HG03095 (cell line): Measurements from ENCODE around the gene SETDB1.
"Not testable (repeated sequence)": the region's sequence is repeated elsewhere in the genome, so short reads cannot be mapped to it uniquely, and the experiment has no call there.

Experiments used
- ATAC-seq: cut with Tn5 transposase; IDR thresholded peaks from one replicate; pipeline ENCODE4 v1.9.1; 2021; ENCODE audit warnings: moderate library complexity; ENCODE audit not compliant: unreplicated experiment

Gene SETDB1

DNA sequence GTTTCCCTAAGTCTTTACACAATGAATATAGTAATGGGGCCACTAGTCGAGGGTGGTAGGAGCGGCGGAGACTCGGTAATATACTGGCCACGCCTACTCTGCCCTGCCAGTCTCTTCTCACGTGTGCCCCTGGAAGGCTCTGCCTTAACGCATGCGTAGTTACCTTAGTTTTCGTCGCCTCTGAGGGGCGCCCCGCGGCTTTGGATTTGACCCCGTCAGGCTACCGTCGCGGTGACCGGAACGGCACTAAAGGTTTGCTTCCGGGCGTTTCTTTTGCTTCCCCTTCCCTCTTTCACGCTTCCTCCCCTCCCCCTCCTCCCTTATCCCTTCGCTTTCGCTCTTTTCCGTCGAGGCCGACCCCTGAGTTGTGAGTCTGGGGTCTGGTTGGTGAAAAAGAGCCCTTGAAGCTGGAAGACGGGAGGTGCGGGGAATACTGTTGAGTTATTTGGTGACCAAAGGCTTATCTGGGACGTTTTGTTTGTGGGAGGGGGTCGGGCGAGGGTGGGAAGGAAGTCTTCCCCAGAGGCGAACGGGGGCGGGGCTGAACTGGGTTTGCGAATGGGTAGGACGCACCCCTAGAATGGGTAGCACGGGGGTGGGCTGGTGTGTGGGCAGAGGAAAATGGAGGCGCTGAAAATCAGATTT lies at the start of gene SETDB1:
SETDB1 (plus strand) TSS at position 267 of the 645 bp plus-strand sequence. CDS start 1,352 bp downstream, outside the sequence.
- ATAC-seq, result peak; percentile 58

DNA sequence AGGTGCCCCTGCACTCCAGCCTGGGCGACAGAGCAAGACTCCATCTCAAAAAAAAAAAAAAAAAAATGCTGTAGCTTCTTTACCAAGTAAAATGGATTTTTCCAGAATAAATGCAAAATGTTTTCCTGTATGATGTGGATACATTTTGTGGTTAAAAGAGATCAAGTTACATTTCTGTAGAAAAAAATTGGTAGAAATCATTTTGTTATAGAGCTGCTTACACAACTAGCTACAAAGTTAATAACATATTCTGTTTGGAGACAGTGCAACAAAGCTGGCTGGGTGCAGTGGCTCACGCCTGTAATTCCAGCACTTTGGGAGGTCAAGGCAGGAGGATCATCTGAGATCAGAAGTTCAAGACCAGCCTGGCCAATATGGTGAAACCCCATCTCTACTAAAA lies 47.2 kb upstream of the SETDB1 start:
- not testable (repeated sequence) for ATAC-seq

DNA sequence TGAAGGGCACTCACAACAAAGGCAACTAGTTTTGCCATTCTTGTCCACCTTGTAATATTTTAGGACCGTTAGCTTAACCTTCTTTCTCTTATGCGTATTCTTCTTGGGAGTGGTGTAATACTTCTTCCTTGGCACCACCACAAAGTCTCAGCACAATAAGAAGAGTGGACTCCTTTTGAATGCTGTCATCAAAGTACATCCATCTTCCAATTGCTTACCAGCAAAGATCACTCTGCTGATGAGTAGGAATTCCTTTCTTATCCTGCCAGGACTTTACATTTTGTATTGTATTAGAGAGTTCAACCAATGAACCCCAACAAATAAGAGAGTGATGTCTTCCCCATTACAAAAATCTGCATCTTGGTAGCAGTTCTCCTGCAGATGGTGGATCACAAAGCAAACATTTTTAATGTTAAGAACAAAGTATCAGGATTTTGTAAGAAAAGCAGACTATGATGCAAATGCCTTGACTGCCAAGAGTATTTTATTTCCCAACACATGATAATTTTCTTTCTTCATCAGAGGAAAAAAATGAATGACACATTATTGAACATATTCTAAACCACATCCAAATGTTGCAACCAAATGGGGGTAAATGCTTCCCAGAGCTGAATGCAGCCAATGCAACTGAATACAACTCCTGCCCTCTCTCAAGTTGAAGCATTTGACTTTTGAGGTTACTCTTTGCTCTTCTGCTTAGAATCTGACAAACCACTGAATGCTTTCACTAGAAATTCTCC lies 44.7 kb upstream of the SETDB1 start:
- no peak for ATAC-seq

DNA sequence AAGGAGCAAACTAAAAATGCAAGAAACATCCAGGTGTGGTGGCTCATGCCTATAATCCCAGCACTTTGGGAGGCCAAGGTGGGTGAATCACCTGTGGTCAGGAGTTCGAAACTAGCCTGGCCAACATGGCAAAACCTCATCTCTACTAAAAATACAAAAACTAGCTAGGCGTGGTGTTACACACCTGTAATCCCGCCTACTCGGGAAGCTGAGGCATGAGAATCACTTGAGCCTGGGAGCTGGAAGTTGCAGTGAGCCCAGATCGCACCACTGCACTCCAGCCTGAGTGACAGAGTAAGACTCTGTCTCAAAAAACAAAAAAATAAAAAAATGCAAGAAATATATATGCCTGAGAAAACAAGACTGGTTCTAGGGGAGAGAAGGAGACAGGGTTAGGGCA lies 43.0 kb upstream of the SETDB1 start:
- ATAC-seq, result not testable (repeated sequence)

DNA sequence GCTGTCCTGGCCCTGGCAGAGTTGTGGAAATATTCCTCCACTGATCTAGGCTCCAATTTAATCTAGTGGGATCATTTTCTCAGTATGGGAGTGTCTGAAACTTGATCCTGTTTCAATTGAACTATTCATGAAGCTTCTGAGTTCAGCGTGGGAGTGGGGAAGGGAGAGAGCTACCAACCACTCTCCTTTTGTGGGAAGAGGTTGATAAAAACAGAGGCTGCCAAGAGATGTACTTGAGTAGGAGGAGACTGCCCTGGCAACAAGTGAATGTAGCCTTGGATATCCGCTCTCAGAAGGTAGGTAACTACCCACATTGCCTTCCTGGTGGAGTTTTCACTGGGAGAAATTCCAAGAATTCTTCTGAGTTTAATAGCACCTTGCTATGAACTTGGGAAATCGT lies 39.1 kb upstream of the SETDB1 start, which contains the start of gene CTXND2:
CTXND2 (plus strand) TSS at position 119 of the 400 bp plus-strand sequence. CDS start 25,179 bp downstream, outside the sequence.
- ATAC-seq, result no peak

DNA sequence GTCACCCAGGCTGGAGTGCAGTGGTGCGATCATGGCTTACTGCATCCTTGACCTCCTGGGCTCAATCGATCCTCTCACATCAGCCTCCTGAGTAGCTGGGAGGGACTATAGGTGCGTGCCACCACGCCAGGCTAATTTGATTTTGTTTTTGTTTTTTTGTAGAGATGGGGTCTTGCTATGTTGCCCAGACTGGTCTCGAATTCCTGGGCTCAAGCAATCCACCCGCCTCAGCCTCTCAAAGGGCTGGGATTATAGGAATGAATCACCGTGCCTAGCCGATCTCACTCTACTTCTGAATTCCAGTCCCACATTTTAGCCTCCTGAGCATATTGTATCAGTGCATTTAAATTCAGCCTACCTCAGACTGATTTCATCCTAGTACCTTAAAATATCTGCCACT lies 37.4 kb upstream of the SETDB1 start:
- no peak for ATAC-seq

DNA sequence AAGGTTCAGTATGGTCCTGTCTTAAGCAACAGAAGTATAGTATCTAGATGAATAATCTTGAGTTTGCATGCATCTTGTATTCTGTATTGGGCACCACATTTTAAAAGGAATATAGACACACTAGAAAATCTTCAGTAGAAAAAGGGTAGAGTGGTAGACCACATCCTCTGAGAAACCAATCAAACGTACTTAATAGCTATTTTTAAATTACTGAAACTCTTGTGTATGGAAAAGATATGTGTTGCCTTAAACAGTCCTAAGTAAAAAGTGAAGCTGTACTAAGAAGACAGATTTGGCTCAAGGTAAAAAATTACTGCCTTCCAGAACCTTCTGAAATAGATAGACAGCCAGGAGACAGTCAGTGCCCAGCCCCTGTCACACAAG lies 36.1 kb upstream of the SETDB1 start:
- no peak for ATAC-seq

DNA sequence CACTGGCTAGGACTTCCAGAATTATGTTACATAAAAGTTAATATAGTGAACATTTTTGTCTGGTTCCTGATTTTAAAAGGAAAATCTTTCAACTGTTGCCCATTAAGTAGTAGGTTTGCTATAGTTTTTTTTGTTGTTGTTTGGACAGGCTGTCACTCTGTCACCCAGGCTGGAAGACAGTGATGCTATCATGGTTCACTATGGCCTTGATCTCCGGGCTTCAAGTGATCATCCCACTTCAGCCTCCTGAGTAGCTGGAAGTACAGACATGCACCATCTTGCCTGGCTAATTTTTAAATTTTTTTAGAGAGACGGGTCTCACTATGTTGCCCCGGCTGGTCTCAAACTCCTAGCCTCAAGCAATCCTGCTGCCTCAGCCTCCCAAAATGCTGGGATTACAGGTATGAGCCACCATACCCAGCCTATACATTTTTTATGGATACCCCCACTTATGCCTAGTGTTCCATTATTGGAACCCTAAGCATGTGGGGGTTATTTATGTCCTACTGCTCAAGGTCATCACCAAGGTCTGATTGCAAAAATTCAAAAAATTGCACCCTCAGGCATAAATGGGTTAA lies 32.7 kb upstream of the SETDB1 start:
- no peak for ATAC-seq

DNA sequence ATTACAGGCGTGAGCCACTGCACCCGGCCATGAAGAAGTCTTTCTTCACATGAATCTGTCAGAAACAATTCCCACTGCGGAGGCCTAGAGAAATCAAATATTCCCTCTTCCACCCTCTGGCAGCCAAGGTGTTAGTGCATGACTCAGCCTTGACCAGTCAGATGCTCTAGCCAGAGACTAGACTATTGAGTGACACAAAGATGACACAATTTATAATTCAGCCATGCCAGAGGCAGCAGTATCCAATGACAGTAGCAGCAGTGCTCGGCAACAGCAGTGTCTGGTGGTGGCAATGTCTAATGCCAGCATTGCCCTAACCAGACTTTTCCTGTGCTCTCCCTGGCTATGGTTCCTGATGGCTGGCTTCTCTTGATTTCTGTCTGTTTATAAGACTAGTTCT lies 30.5 kb upstream of the SETDB1 start:
- no peak for ATAC-seq

DNA sequence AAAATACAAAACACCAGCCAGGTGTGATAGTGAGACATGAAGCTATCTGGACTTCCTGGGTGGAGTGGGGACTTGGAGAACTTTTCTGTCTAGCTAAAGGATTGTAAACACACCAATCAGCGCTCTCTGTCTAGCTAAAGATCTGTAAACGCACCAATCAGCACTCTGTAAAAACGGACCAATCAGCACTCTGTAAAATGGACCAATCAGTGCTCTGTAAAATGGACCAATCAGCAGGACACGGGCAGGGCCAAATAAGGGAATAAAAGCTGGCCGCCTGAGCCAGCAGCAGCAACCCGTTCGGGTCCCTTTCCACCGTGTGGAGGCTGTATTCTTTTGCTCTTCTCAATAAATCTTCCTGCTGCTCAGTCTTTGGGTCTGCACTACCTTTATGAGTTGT lies 26.4 kb upstream of the SETDB1 start:
- not testable (repeated sequence) for ATAC-seq

DNA sequence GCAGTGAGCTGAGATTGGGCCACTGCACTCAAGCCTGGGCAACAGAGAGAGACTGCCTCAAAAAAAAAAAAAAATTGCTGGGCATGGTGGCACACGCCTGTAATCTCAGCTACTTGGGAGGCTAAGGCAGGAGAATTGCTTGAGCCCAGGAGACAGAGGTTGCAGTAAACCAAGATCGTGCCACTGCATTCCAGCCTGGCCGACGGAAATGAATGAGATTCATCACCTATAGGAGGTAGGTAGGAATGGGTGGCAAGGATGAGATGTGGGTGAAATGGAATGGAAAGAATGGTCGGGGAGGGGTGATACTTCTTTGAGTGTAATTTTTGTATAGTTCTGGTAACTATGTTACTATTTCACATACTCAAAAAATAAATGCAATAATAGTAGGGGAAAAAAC lies 23.8 kb upstream of the SETDB1 start:
- no peak for ATAC-seq

DNA sequence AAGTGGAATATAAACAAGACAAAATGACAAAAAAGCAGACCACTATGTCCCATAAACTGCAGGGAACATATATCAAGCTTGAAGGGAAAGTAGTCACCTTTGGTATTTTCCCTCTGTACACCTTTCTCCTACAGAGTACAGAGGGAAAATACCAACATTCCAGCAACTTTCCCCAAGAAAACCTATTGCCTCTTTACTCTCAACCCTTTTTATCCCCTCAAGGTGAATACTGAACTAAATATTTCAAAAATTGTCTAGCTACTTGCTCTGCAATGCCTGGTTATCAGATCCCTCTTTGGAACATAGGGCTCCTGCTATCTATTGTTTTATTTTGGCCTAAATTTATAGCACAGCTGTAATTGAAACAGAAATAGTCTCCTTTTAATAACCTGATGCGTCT lies 23.4 kb upstream of the SETDB1 start:
- no peak for ATAC-seq

DNA sequence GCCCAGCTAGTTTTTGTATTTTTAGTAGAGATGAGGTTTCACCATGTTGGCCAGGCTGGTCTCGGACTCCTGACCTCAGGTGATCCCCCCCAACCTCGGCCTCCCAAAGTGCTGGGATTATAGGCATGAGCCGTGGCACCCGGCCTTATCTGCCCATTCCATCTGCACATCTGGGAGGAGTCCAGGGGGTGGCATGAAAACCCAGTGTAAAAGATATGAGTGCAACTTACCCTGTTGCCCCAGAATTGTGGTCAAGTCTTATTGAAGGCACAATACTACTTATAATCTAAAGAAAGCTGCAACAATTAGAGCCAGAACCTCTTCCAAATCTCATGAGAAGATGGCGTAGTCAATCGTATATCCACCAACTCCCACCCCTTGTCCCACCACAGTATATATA lies 20.9 kb upstream of the SETDB1 start:
- no peak for ATAC-seq

DNA sequence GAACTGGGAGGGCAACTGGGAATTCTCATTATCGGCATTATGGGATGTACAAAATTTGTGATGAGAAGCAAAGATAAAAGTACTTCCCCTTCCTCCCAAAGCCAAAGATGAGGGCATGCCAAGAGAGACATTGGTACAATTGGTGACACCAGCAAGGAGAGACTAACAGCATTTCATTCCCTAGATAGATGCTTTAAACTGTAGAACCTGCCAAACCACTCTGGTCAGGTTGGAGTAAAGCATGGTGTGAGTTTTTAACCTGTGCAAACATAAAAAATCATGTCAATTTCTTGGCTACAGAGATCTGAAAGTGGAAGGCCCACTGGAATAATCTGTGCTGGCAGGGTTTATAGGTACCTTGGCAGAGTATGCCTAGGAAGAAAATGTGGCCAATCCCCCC lies 19.8 kb upstream of the SETDB1 start:
- no peak for ATAC-seq

DNA sequence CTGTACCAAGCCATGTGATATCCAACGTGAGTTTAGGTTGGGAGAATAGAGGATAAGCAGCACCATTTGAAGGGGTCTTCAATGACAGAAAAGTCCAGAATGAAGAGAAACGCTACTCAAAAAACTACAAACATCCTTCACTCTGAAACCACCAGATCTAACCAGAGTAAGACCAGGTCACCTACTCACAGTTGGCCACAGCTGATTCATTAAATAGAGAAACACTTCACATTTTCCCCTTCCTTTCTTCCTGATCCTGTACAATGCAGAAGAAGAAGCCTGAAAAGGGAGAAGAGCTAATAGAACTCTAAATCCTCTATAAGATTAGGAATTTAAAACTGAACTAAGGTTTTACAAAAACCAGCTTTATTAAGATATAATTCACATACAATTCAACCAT lies 19.4 kb upstream of the SETDB1 start:
- no peak for ATAC-seq

DNA sequence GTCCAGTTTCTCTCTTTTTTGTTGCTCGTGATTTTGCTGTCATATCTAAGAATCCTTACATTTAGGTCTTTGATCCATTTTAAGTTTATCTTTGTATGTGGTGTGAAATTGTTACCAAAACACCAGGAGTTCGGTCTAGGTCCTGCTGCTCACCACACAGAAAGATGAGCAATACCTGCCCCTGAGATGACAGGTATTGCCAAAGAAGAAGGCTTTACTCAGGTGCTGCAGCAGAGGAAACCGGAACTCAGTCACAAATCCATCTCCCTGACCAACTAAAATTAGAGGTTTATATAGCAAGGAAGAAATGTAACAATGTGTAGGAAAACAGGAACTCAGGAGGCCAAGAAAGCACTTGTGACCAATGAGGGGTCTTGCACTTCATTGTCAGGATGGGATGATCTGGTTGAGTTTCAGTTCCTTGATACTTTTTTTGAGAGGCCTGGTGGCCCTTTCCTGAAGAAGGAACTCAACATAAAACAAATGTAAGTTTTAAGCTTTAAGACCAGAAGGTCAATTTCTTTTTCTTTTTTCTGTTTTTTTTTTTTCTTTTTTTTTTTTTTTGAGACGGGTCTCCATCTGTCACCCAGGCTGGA lies 16.5 kb upstream of the SETDB1 start:
- no peak for ATAC-seq

DNA sequence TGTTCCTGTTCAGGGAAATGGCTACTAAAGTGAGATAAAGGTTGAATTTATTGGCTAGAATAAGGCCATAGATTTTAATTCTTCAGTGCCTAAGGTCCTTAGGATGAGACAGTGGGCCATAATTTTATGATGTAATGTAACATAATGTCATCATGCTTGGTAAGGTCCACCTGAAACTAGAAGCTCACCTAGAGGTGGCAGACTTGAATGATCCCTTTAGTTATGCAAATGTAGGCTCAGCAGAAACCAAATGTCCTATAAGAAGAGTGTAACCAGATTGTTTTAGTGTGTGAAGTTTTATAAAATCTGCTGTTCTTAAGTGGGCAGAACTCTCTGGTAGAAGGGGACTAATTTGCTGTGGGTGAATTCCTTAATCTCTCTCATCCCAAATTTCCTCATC lies 13.5 kb upstream of the SETDB1 start:
- no peak for ATAC-seq

DNA sequence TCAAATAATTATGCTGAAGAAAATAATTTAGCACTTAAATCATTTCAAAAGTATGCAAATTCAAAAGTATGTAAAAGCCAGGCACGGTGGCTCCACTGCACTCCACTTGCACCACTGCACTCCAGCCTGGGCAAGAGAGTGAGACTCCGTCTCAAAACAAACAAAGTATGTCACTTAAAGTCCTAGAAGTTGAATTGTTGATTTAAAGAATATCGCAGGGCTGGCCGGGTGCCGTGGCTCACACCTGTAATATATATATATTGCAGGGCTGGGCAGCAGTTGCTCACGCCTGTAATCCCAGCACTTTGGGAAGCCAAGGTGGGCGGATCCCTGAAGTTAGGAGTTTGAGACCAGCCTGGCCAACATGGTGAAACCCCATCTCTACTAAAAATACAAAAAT lies 8.8 kb upstream of the SETDB1 start:
- no peak for ATAC-seq

DNA sequence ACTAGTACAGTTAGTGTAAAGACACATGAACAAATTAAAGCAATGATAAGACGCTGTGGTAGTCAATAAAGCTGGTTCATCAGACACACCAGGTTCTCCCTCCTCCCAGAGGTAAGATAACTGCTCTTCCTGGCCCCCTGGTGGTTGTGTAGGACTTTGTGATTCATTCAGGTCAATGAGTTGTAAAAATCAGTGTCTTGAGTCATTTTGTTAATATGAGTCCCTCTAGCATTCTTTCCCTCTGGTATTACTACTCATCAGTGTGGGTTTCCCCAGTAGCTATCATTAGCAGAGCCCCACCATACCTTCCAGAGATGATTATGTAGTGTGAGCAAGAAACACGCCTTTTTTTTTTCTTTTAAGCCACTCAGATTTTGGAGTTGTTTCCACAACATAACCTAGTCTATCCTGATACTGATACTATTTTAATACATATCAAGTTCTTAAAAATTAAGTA lies 3.6 kb upstream of the SETDB1 start:
- peak; percentile 56 for ATAC-seq

DNA sequence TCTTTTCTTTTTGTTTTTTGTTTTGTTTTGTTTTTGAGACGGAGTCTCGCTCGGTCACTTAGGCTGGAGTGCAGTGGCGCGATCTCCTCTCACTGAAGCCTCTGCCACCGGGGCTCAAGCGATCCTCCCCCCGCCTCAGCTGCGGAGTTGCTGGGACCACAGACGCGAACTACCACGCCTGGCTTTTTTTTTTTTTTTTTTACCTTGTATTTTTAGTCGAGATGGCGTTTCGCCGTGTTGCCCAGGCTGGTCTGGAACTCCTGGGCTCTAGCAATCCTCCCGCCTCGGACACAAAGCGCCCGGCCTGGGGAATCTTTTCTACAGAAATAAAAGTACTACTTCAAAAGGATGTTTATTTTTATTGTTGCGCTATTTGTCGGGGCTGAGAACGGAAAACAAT lies 1.1 kb upstream of the SETDB1 start:
- no peak for ATAC-seq

DNA sequence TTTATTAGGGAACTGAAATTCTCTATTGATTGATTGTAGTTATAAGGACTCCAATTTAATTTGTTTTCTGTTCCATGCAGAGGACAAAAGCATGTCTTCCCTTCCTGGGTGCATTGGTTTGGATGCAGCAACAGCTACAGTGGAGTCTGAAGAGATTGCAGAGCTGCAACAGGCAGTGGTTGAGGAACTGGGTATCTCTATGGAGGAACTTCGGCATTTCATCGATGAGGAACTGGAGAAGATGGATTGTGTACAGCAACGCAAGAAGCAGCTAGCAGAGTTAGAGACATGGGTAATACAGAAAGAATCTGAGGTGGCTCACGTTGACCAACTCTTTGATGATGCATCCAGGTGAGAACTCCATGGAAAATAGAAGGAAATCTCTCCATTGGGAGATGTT lies 1.5 kb downstream of the SETDB1 start:
- no peak for ATAC-seq

DNA sequence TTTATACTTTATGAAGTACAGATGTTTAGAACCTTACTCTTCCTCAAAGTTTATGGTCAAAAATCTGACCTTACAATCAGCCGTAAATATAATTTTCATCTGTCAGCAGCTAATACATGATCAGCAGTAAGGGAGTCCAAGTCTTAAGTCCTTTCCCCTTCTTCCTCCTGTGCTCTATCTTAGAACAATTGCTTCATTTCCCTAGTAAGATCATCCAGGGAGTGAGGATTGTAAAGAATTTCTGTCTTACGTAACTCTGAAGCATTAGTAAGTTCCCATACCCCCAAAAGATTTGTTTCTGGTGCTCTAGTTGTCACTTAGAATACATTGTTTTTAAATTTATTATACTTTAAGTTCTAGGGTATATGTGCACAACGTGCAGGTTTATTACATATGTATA lies 2.1 kb downstream of the SETDB1 start:
- ATAC-seq, result no peak
